Stimulated activated CD4-positive, alpha-beta T cell treated with anti-CD3 and anti-CD28 coated beads, Interleukin-1b, Interleukin-23, amount 100 ng/mL, for 4 hours (primary cell): ENCODE data around the gene CSH2.
"Not testable (repeated sequence)": the region's sequence is repeated elsewhere in the genome, so short reads cannot be mapped to it uniquely, and the experiment has no call there.

Source experiments
- DNase-seq, 2 donors: peaks; one replicate each; pipeline ENCODE4 v3.0.0-alpha.2; 2020; ENCODE audit warnings: low read depth in 2 of 2

The CSH2 gene

GRCh38 chr17:63855185-63855584 lies 18.3 kb downstream of the CSH2 start:
- no peak for DNase-seq

GRCh38 chr17:63854709-63855108 lies 18.8 kb downstream of the CSH2 start:
- DNase-seq, result no peak

GRCh38 chr17:63853260-63853659 lies 20.2 kb downstream of the CSH2 start:
- DNase-seq, result no peak

GRCh38 chr17:63850401-63850800 lies 23.1 kb downstream of the CSH2 start:
- DNase-seq, result no peak

GRCh38 chr17:63848834-63849689 lies 24.4 kb downstream of the CSH2 start:
- DNase-seq, result peak; percentile 96 to 97

- DNase-seq, result no peak
Measured at GRCh38 chr17:63847525-63848249, 25.8 kb downstream of the CSH2 start.

- no peak for DNase-seq
Measured at GRCh38 chr17:63845509-63845908, 28.0 kb downstream of the CSH2 start.

- DNase-seq, result no peak
Measured at GRCh38 chr17:63843910-63844677, 29.4 kb downstream of the CSH2 start.

GRCh38 chr17:63843387-63843888 lies 30.0 kb downstream of the CSH2 start:
- not testable (repeated sequence) for DNase-seq

GRCh38 chr17:63842540-63843386 lies 30.7 kb downstream of the CSH2 start, which contains the start of gene SMARCD2:
Gene SMARCD2, minus strand, starts transcription at chr17:63842685. Its CDS starts 11 bp downstream, at chr17:63842674.
- peak; percentile 99 for DNase-seq

- DNase-seq, result no peak
Measured at GRCh38 chr17:63842173-63842539, 31.3 kb downstream of the CSH2 start.

- DNase-seq, result no peak
Measured at GRCh38 chr17:63841350-63842172, 31.9 kb downstream of the CSH2 start.

- no peak for DNase-seq
Measured at GRCh38 chr17:63840591-63841349, 32.7 kb downstream of the CSH2 start.

- DNase-seq, result no peak
Measured at GRCh38 chr17:63838631-63839171, 34.8 kb downstream of the CSH2 start.

- no peak for DNase-seq
Measured at GRCh38 chr17:63837962-63838600, 35.4 kb downstream of the CSH2 start.

GRCh38 chr17:63837480-63837879 lies 36.0 kb downstream of the CSH2 start:
- no peak for DNase-seq

GRCh38 chr17:63836811-63837210 lies 36.7 kb downstream of the CSH2 start:
- DNase-seq, result no peak

- no peak for DNase-seq
Measured at GRCh38 chr17:63835167-63835720, 38.2 kb downstream of the CSH2 start.
